ENCODE measurements around the gene CHAT.

The CHAT gene

GRCh38 chr10:49613882-49614241 is at the start of gene CHAT:
Gene CHAT, plus strand, starts transcription at chr10:49614037. Its CDS starts 153 bp downstream, at chr10:49614190.
- Histone ChIP-seq H3K4me3 (ENCODE audit: insufficient read length, low read depth) (peak within 1 kb of the TSS; percentile 24), H3K4me1 (ENCODE audit: insufficient read depth, insufficient read length) (peaks cover 9% of the 10 kb centered on the region), H3K27me3 (ENCODE audit: insufficient read depth, insufficient read length) (peaks cover 74% of the 10 kb centered on the region), H3K36me3 (ENCODE audit: insufficient read depth, insufficient read length, low read length) (no peaks in the 10 kb centered on the region), H3K9me3 (ENCODE audit: insufficient read depth, low read length) (no peaks in the 10 kb centered on the region), H3K9ac (ENCODE audit: insufficient read length, low read depth) (peak within 1 kb of the TSS; percentile 42)
- no peak for DNase-seq (ENCODE audit: low read depth, low spot score)
- TF ChIP-seq YY1 (IDR thresholded peaks at IDR 0.05; ENCODE audit: insufficient read depth, insufficient read length), result no peak
- TF ChIP-seq ZNF274 (IDR thresholded peaks at IDR 0.05; ENCODE audit: low read depth, low read length), result no peak
- TF ChIP-seq SUZ12 (IDR thresholded peaks at IDR 0.05; ENCODE audit: extremely low read depth, insufficient read depth, insufficient read length), result no peak

GRCh38 chr10:49564461-49565009 is 49.3 kb upstream of the CHAT start:
- no peak overlapping the region for H3K9ac ChIP-seq (ENCODE audit: insufficient read length, low read depth)
- TF ChIP-seq YY1 (IDR thresholded peaks at IDR 0.05; ENCODE audit: insufficient read depth, insufficient read length) (no peak), SUZ12 (IDR thresholded peaks at IDR 0.05; ENCODE audit: extremely low read depth, insufficient read depth, insufficient read length) (no peak), ZNF274 (IDR thresholded peaks at IDR 0.05; ENCODE audit: low read depth, low read length) (no peak)
- H3K4me3 ChIP-seq (ENCODE audit: insufficient read length, low read depth), result no peak overlapping the region
- no peaks in the 10 kb centered on the region for H3K27me3 ChIP-seq (ENCODE audit: insufficient read depth, insufficient read length)
- no peaks in the 10 kb centered on the region for H3K36me3 ChIP-seq (ENCODE audit: insufficient read depth, insufficient read length, low read length)
- no peaks in the 10 kb centered on the region for H3K4me1 ChIP-seq (ENCODE audit: insufficient read depth, insufficient read length)
- no peak for DNase-seq (ENCODE audit: low read depth, low spot score)
- 0 out of 2 replicates have a peak, but pooled peaks cover 6% of the 10 kb centered on the region for H3K9me3 ChIP-seq (ENCODE audit: insufficient read depth, low read length)

GRCh38 chr10:49567810-49568209 is 46.0 kb upstream of the CHAT start:
- no peaks in the 10 kb centered on the region for H3K27me3 ChIP-seq (ENCODE audit: insufficient read depth, insufficient read length)
- H3K36me3 ChIP-seq (ENCODE audit: insufficient read depth, insufficient read length, low read length), result no peaks in the 10 kb centered on the region
- H3K9ac ChIP-seq (ENCODE audit: insufficient read length, low read depth), result no peak overlapping the region
- no peak for TF ChIP-seq ZNF274 (IDR thresholded peaks at IDR 0.05; ENCODE audit: low read depth, low read length)
- TF ChIP-seq SUZ12 (IDR thresholded peaks at IDR 0.05; ENCODE audit: extremely low read depth, insufficient read depth, insufficient read length), result no peak
- TF ChIP-seq YY1 (IDR thresholded peaks at IDR 0.05; ENCODE audit: insufficient read depth, insufficient read length), result no peak
- no peak overlapping the region for H3K4me3 ChIP-seq (ENCODE audit: insufficient read length, low read depth)
- 0 out of 2 replicates have a peak, but pooled peaks cover 6% of the 10 kb centered on the region for H3K9me3 ChIP-seq (ENCODE audit: insufficient read depth, low read length)
- no peak for DNase-seq (ENCODE audit: low read depth, low spot score)
- no peaks in the 10 kb centered on the region for H3K4me1 ChIP-seq (ENCODE audit: insufficient read depth, insufficient read length)

GRCh38 chr10:49568235-49568634 is 45.6 kb upstream of the CHAT start:
- no peak for TF ChIP-seq YY1 (IDR thresholded peaks at IDR 0.05; ENCODE audit: insufficient read depth, insufficient read length)
- TF ChIP-seq SUZ12 (IDR thresholded peaks at IDR 0.05; ENCODE audit: extremely low read depth, insufficient read depth, insufficient read length), result no peak
- no peak for TF ChIP-seq ZNF274 (IDR thresholded peaks at IDR 0.05; ENCODE audit: low read depth, low read length)
- no peaks in the 10 kb centered on the region for H3K36me3 ChIP-seq (ENCODE audit: insufficient read depth, insufficient read length, low read length)
- H3K4me3 ChIP-seq (ENCODE audit: insufficient read length, low read depth), result no peak overlapping the region
- H3K9me3 ChIP-seq (ENCODE audit: insufficient read depth, low read length), result 0 out of 2 replicates have a peak, but pooled peaks cover 6% of the 10 kb centered on the region
- no peaks in the 10 kb centered on the region for H3K4me1 ChIP-seq (ENCODE audit: insufficient read depth, insufficient read length)
- no peak overlapping the region for H3K9ac ChIP-seq (ENCODE audit: insufficient read length, low read depth)
- no peaks in the 10 kb centered on the region for H3K27me3 ChIP-seq (ENCODE audit: insufficient read depth, insufficient read length)
- DNase-seq (ENCODE audit: low read depth, low spot score), result no peak

GRCh38 chr10:49569031-49569631 is 44.7 kb upstream of the CHAT start:
- Histone ChIP-seq H3K27me3 (ENCODE audit: insufficient read depth, insufficient read length) (no peaks in the 10 kb centered on the region), H3K36me3 (ENCODE audit: insufficient read depth, insufficient read length, low read length) (no peaks in the 10 kb centered on the region), H3K9me3 (ENCODE audit: insufficient read depth, low read length) (0 out of 2 replicates have a peak, but pooled peaks cover 6% of the 10 kb centered on the region), H3K4me3 (ENCODE audit: insufficient read length, low read depth) (no peak overlapping the region), H3K9ac (ENCODE audit: insufficient read length, low read depth) (no peak overlapping the region), H3K4me1 (ENCODE audit: insufficient read depth, insufficient read length) (no peaks in the 10 kb centered on the region)
- DNase-seq (ENCODE audit: low read depth, low spot score), result no peak
- TF ChIP-seq ZNF274 (IDR thresholded peaks at IDR 0.05; ENCODE audit: low read depth, low read length) (no peak), YY1 (IDR thresholded peaks at IDR 0.05; ENCODE audit: insufficient read depth, insufficient read length) (no peak), SUZ12 (IDR thresholded peaks at IDR 0.05; ENCODE audit: extremely low read depth, insufficient read depth, insufficient read length) (no peak)

- Histone ChIP-seq H3K4me1 (ENCODE audit: insufficient read depth, insufficient read length) (no peaks in the 10 kb centered on the region), H3K27me3 (ENCODE audit: insufficient read depth, insufficient read length) (no peaks in the 10 kb centered on the region), H3K9me3 (ENCODE audit: insufficient read depth, low read length) (0 out of 2 replicates have a peak, but pooled peaks cover 6% of the 10 kb centered on the region), H3K4me3 (ENCODE audit: insufficient read length, low read depth) (no peak overlapping the region), H3K36me3 (ENCODE audit: insufficient read depth, insufficient read length, low read length) (no peaks in the 10 kb centered on the region), H3K9ac (ENCODE audit: insufficient read length, low read depth) (no peak overlapping the region)
- TF ChIP-seq ZNF274 (IDR thresholded peaks at IDR 0.05; ENCODE audit: low read depth, low read length) (no peak), YY1 (IDR thresholded peaks at IDR 0.05; ENCODE audit: insufficient read depth, insufficient read length) (no peak), SUZ12 (IDR thresholded peaks at IDR 0.05; ENCODE audit: extremely low read depth, insufficient read depth, insufficient read length) (no peak)
- DNase-seq (ENCODE audit: low read depth, low spot score), result no peak
These were observed 42.4 kb upstream of the CHAT start for GRCh38 chr10:49571388-49571787.

GRCh38 chr10:49572594-49573114 is 41.2 kb upstream of the CHAT start:
- Histone ChIP-seq H3K9me3 (ENCODE audit: insufficient read depth, low read length) (0 out of 2 replicates have a peak, but pooled peaks cover 6% of the 10 kb centered on the region), H3K4me1 (ENCODE audit: insufficient read depth, insufficient read length) (no peaks in the 10 kb centered on the region), H3K4me3 (ENCODE audit: insufficient read length, low read depth) (no peak overlapping the region), H3K27me3 (ENCODE audit: insufficient read depth, insufficient read length) (no peaks in the 10 kb centered on the region), H3K9ac (ENCODE audit: insufficient read length, low read depth) (no peak overlapping the region), H3K36me3 (ENCODE audit: insufficient read depth, insufficient read length, low read length) (no peaks in the 10 kb centered on the region)
- TF ChIP-seq ZNF274 (IDR thresholded peaks at IDR 0.05; ENCODE audit: low read depth, low read length), result no peak
- TF ChIP-seq YY1 (IDR thresholded peaks at IDR 0.05; ENCODE audit: insufficient read depth, insufficient read length), result no peak
- no peak for TF ChIP-seq SUZ12 (IDR thresholded peaks at IDR 0.05; ENCODE audit: extremely low read depth, insufficient read depth, insufficient read length)
- no peak for DNase-seq (ENCODE audit: low read depth, low spot score)
